Naive thymus-derived CD4-positive, alpha-beta T cell (primary cell): ENCODE measurements around the gene CC2D2A. TPM values are rescaled to one million over a fixed set of nuclear protein-coding genes. Genes with fewer than 3 reads are reported as not detected.
A peak's percentile ranks its signal among the peaks of the same experiment; 100 is the strongest.
"Not testable (repeated sequence)": the region's sequence is repeated elsewhere in the genome, so short reads cannot be mapped to it uniquely, and the experiment has no call there.

Experiments used
- ATAC-seq: fragments of 150-1000 bp; cut with Tn5 transposase; 2 replicates; pipeline ENCODE4 v1.10.0; 2021; ENCODE audit warnings: mild to moderate bottlenecking, moderate library complexity
- CTCF ChIA-PET: fragments of 350-600 bp; sonication (Branson Sonifier 250); formaldehyde crosslinking; loops from one replicate; lab custom pipeline; 2021; ENCODE audit warnings: antibody characterized with exemption; lab: Charles Lee
- POLR2A ChIA-PET: fragments of 350-600 bp; sonication (Branson Sonifier 250); formaldehyde crosslinking; loops from one replicate; lab custom pipeline; 2021; ENCODE audit warnings: antibody characterized with exemption, inconsistent platforms; lab: Charles Lee
- DNase-seq, 9 donors: peaks; one replicate each; pipeline versions ENCODE4 v3.0.0 to v3.0.0-alpha.2; 2020 to 2022; ENCODE audit warnings: mixed read lengths in 1 of 9
- H3K27ac ChIP-seq: one replicate; pipeline ENCODE4 v1.7.0; 2013; ENCODE audit warnings: mild to moderate bottlenecking, low read depth, low read length, moderate library complexity
- H3K27me3 ChIP-seq, 2 donors: one replicate each; pipeline ENCODE4 v1.7.0; 2013; ENCODE audit warnings: low read length in 2 of 2, mild to moderate bottlenecking in 2 of 2, moderate library complexity in 2 of 2; ENCODE audit not compliant: control insufficient read depth in 2 of 2, insufficient read depth in 2 of 2
- H3K36me3 ChIP-seq, 3 experiments: 1 replicate in 2 of 3; 2 replicates in 1 of 3; pipeline ENCODE4 v1.7.0; 2013; ENCODE audit warnings: low read length in 3 of 3, mild to moderate bottlenecking in 3 of 3, moderate library complexity in 1 of 3; ENCODE audit not compliant: insufficient read depth in 3 of 3, control insufficient read depth in 2 of 3
- H3K4me1 ChIP-seq, 2 donors: one replicate each; pipeline ENCODE4 v1.7.0; 2013; ENCODE audit warnings: low read length in 2 of 2, mild to moderate bottlenecking in 2 of 2, moderate library complexity in 1 of 2; ENCODE audit not compliant: control insufficient read depth in 2 of 2, insufficient read depth in 2 of 2
- H3K4me3 ChIP-seq: 2 replicates; pipeline ENCODE4 v1.7.0; 2013; ENCODE audit warnings: mild to moderate bottlenecking, low read length
- H3K9me3 ChIP-seq, 3 experiments: 1 replicate in 2 of 3; 2 replicates in 1 of 3; pipeline ENCODE4 v1.7.0; 2013; ENCODE audit warnings: low read length in 3 of 3; ENCODE audit not compliant: control insufficient read depth in 2 of 3
- H3K27ac Mint-ChIP-seq, 9 donors: one replicate each; pipeline ENCODE4 v1.8.0; 2020 to 2022; ENCODE audit warnings: mixed read lengths in 9 of 9, mild to moderate bottlenecking in 8 of 9, moderate library complexity in 5 of 9, inconsistent platforms in 2 of 9
- H3K27me3 Mint-ChIP-seq, 5 donors: one replicate each; pipeline ENCODE4 v1.8.0; 2021 to 2022; ENCODE audit warnings: mixed read lengths in 5 of 5, mild to moderate bottlenecking in 1 of 5
- H3K36me3 Mint-ChIP-seq, 5 donors: one replicate each; pipeline ENCODE4 v1.8.0; 2020 to 2022; ENCODE audit warnings: mixed read lengths in 5 of 5, mild to moderate bottlenecking in 3 of 5, inconsistent platforms in 1 of 5
- H3K4me1 Mint-ChIP-seq, 7 donors: one replicate each; pipeline ENCODE4 v1.8.0; 2020 to 2022; ENCODE audit warnings: mixed read lengths in 7 of 7, mild to moderate bottlenecking in 3 of 7, inconsistent platforms in 1 of 7
- H3K4me3 Mint-ChIP-seq, 10 donors: one replicate each; pipeline ENCODE4 v1.8.0; 2020 to 2022; ENCODE audit warnings: mild to moderate bottlenecking in 10 of 10, mixed read lengths in 10 of 10, moderate library complexity in 6 of 10, inconsistent platforms in 2 of 10
- H3K9me3 Mint-ChIP-seq, 11 donors: one replicate each; pipeline ENCODE4 v1.8.0; 2020 to 2022; ENCODE audit warnings: mixed read lengths in 11 of 11, mild to moderate bottlenecking in 4 of 11, inconsistent platforms in 1 of 11, moderate library complexity in 1 of 11
- intact Hi-C, 2 donors: fragments of 100-400 bp; cut with micrococcal nuclease; formaldehyde crosslinking; loops; one replicate each; pipeline ENCODE4 v1.15.1; 2023
- polyA plus RNA-seq, 2 donors: library from polyadenylated mRNA; unstranded; fragments of 300-500 nt; fragmentation: Illumina TruSeq; gene quantifications; one replicate each; pipeline ENCODE4 v1.2.3, GENCODE V29; 2021
- total RNA-seq, 6 experiments: library from RNA in 5 of 6; stranded (reverse) in 5 of 6; gene quantifications; 1 replicate in 5 of 6; 2 replicates in 1 of 6; pipeline ENCODE4 v1.2.3 and lab custom pipeline; 2021 to 2026

Gene CC2D2A
- total and polyA plus RNA-seq, 7 experiments from 2014 or later, result 1.3 TPM; not detected in 6

- peaks cover 0 to 4% (median 0%) of the 10 kb centered on the region in 11 donors for H3K9me3 Mint-ChIP-seq
- Histone ChIP-seq H3K9me3 (no peaks in the 10 kb centered on the region), H3K4me1 (no peaks in the 10 kb centered on the region), H3K27ac (no peak overlapping the region), H3K27me3 (no peaks in the 10 kb centered on the region), H3K4me3 (no peak overlapping the region), H3K36me3 (peaks cover 3 to 7% (median 4%) of the 10 kb centered on the region in 3 experiments)
- ChIA-PET CTCF (interaction anchor here (1.2 kb wide), 1 partner anchor 13 kb away, joined by 3 read pairs; no protein-coding TSS in a partner anchor), POLR2A (no interaction called here)
- intact Hi-C loops, result no loop called here
- DNase-seq (no peak), ATAC-seq (no peak)
- H3K4me3 Mint-ChIP-seq, result no peak overlapping the region
- peaks cover 3 to 34% (median 22%) of the 10 kb centered on the region in 7 donors for H3K4me1 Mint-ChIP-seq
- no peaks in the 10 kb centered on the region for H3K27me3 Mint-ChIP-seq
- H3K36me3 Mint-ChIP-seq, result peaks cover 9 to 51% (median 47%) of the 10 kb centered on the region in 5 donors
- H3K27ac Mint-ChIP-seq, result no peak overlapping the region
These were observed 141.2 kb downstream of the CC2D2A start for GRCh38 chr4:15610855-15611254.

- H3K4me3 Mint-ChIP-seq, result no peak overlapping the region
- no peaks in the 10 kb centered on the region for H3K27me3 Mint-ChIP-seq
- intact Hi-C loops, result loop anchor here in 1 of 2 donors (2.0 kb wide), 1 partner anchor 15 kb away; no protein-coding TSS in a partner anchor
- no peak for DNase-seq
- H3K36me3 Mint-ChIP-seq, result peaks cover 14 to 52% (median 49%) of the 10 kb centered on the region in 5 donors
- ChIA-PET POLR2A (no interaction called here), CTCF (no interaction called here)
- H3K36me3 ChIP-seq, result peaks cover 3 to 11% (median 4%) of the 10 kb centered on the region in 3 experiments
- ATAC-seq, result no peak
- no peaks in the 10 kb centered on the region for H3K4me1 ChIP-seq
- no peaks in the 10 kb centered on the region for H3K9me3 ChIP-seq
- H3K9me3 Mint-ChIP-seq, result peaks cover 0 to 6% (median 2%) of the 10 kb centered on the region in 11 donors
- no peaks in the 10 kb centered on the region for H3K27me3 ChIP-seq
- peaks cover 5 to 43% (median 30%) of the 10 kb centered on the region in 7 donors for H3K4me1 Mint-ChIP-seq
- no peak overlapping the region for H3K27ac Mint-ChIP-seq
- H3K27ac ChIP-seq, result no peak overlapping the region
- no peak overlapping the region for H3K4me3 ChIP-seq
These were observed 142.5 kb downstream of the CC2D2A start for GRCh38 chr4:15612136-15612535.

DNA sequence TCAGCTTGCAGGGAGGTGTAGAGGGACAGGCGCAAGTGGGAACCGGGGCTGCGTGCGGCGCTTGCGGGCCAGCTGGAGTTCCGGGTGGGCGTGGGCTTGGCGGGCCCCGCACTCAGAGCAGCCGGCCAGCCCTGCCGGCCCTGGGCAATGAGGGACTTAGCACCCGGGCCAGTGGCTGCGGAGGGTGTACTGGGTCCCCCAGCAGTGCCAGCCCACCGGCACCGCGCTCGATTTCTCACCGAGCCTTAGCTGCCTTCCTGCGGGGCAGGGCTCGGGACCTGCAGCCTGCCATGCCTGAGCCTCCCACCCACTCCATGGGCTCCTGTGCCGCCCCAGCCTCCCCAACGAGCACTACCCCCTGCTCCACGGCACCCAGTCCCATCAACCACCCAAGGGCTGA is 145.2 kb downstream of the CC2D2A start:
- H3K27ac Mint-ChIP-seq, H3K4me3 Mint-ChIP-seq, H3K4me3 ChIP-seq, H3K27me3 ChIP-seq, DNase-seq, intact Hi-C loops, H3K4me1 ChIP-seq, CTCF ChIA-PET, ATAC-seq, H3K27ac ChIP-seq, H3K27me3 Mint-ChIP-seq, H3K9me3 ChIP-seq: not testable (repeated sequence)
- H3K36me3 Mint-ChIP-seq, result peaks cover 18 to 64% (median 56%) of the 10 kb centered on the region in 5 donors
- H3K36me3 ChIP-seq, result peaks cover 4 to 17% (median 5%) of the 10 kb centered on the region in 3 experiments
- peaks cover 2 to 25% (median 10%) of the 10 kb centered on the region in 11 donors for H3K9me3 Mint-ChIP-seq
- POLR2A ChIA-PET, result interaction anchor here (0.6 kb wide), 1 partner anchor 38 kb away, joined by 3 read pairs; no protein-coding TSS in a partner anchor
- H3K4me1 Mint-ChIP-seq, result peaks cover 5 to 43% (median 27%) of the 10 kb centered on the region in 7 donors

DNA sequence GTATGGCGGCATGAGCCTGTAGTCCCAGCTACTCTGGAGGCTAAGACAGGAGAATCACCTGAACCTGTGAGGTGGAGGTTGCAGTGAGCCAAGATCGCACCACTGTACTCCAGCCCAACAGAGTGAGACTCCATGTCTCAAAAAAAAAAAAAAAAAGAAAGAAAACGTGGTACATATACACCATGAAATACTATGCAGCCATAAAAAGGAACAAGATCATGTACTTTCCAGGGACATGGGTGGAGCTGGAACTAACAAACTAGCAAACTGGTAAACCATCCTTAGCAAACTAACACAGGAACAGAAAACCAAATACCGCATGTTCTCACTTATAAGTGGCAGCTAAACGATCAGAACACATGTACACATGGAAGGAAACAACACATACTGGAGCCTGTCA is 147.7 kb downstream of the CC2D2A start:
- intact Hi-C loops, H3K27ac ChIP-seq, POLR2A ChIA-PET, ATAC-seq, DNase-seq, H3K4me3 ChIP-seq, H3K27me3 ChIP-seq, H3K4me1 ChIP-seq, H3K27me3 Mint-ChIP-seq, H3K9me3 ChIP-seq, H3K27ac Mint-ChIP-seq: not testable (repeated sequence)
- Mint-ChIP-seq H3K4me3 (peak overlapping the region in 2 of 10 donors; percentile 31 to 42), H3K4me1 (peaks cover 13 to 58% (median 39%) of the 10 kb centered on the region in 7 donors), H3K9me3 (peaks cover 3 to 50% (median 18%) of the 10 kb centered on the region in 11 donors), H3K36me3 (peaks cover 23 to 77% (median 73%) of the 10 kb centered on the region in 5 donors)
- CTCF ChIA-PET, result interaction anchor here (0.6 kb wide), 1 partner anchor 547 kb away, joined by 3 read pairs; no protein-coding TSS in a partner anchor
- peaks cover 7 to 25% (median 8%) of the 10 kb centered on the region in 3 experiments for H3K36me3 ChIP-seq

- Histone ChIP-seq H3K4me1 (no peaks in the 10 kb centered on the region), H3K36me3 (peaks cover 9 to 41% (median 9%) of the 10 kb centered on the region in 3 experiments), H3K27ac (no peak overlapping the region), H3K9me3 (no peaks in the 10 kb centered on the region), H3K4me3 (no peak overlapping the region), H3K27me3 (no peaks in the 10 kb centered on the region)
- H3K27me3 Mint-ChIP-seq, result no peaks in the 10 kb centered on the region
- no peak overlapping the region for H3K4me3 Mint-ChIP-seq
- H3K4me1 Mint-ChIP-seq, result peaks cover 0 to 25% (median 10%) of the 10 kb centered on the region in 7 donors
- H3K27ac Mint-ChIP-seq, result no peak overlapping the region
- ChIA-PET POLR2A (no interaction called here), CTCF (no interaction called here)
- intact Hi-C loops, result no loop called here
- ATAC-seq, result no peak
- DNase-seq, result no peak
- H3K36me3 Mint-ChIP-seq, result peaks cover 8 to 50% (median 28%) of the 10 kb centered on the region in 5 donors
- H3K9me3 Mint-ChIP-seq, result peaks cover 0 to 8% (median 0%) of the 10 kb centered on the region in 11 donors
These were observed 167.1 kb downstream of the CC2D2A start for GRCh38 chr4:15636818-15637217.

- H3K27me3 ChIP-seq, result no peaks in the 10 kb centered on the region
- Mint-ChIP-seq H3K27ac (no peak overlapping the region), H3K4me1 (peaks cover 5 to 26% (median 14%) of the 10 kb centered on the region in 7 donors), H3K4me3 (no peak overlapping the region), H3K27me3 (no peaks in the 10 kb centered on the region), H3K36me3 (peaks cover under 1 to 39% (median 16%) of the 10 kb centered on the region in 5 donors), H3K9me3 (no peaks in the 10 kb centered on the region)
- DNase-seq (no peak), ATAC-seq (no peak)
- H3K9me3 ChIP-seq, result no peaks in the 10 kb centered on the region
- intact Hi-C loops, result no loop called here
- CTCF ChIA-PET, result interaction anchor here (1.0 kb wide), 1 partner anchor 13 kb away, joined by 5 read pairs; no protein-coding TSS in a partner anchor
- POLR2A ChIA-PET, result interaction anchor here (1.1 kb wide), 1 partner anchor 16 kb away, joined by 3 read pairs; the partner anchor contains the start of gene FBXL5
- H3K4me3 ChIP-seq, result no peak overlapping the region
- H3K27ac ChIP-seq, result no peak overlapping the region
- H3K36me3 ChIP-seq, result peaks cover 9 to 38% (median 9%) of the 10 kb centered on the region in 3 experiments
- H3K4me1 ChIP-seq, result peaks cover 0 to 3% of the 10 kb centered on the region in 2 donors
These were observed 168.7 kb downstream of the CC2D2A start for GRCh38 chr4:15638418-15638817.
